Thyroid gland (tissue), 4 donors: ENCODE results near the gene KANSL1. TPM values are rescaled to one million over a fixed set of nuclear protein-coding genes. Genes with fewer than 3 reads are reported as not detected.

Experiments used
- DNase-seq, 2 donors: peaks; one replicate each; pipeline ENCODE4 v3.0.0-alpha.2; 2019
- H3K27ac ChIP-seq, 3 donors: fragments of 200-600 bp; sonication (generic); 1 replicate in 2 of 3; 2 replicates in 1 of 3; pipeline ENCODE4 v1.5.1; 2016 to 2019; ENCODE audit warnings: mild to moderate bottlenecking in 1 of 3, moderate library complexity in 1 of 3
- H3K27me3 ChIP-seq: fragments of 200-600 bp; sonication (generic); one replicate; pipeline ENCODE4 v1.5.1; 2019
- H3K36me3 ChIP-seq, 2 donors: fragments of 200-600 bp; sonication (generic); one replicate each; pipeline ENCODE4 v1.5.1; 2016 to 2019
- H3K4me1 ChIP-seq, 2 donors: fragments of 200-600 bp; sonication (generic); one replicate each; pipeline ENCODE4 v1.5.1; 2017 to 2019
- H3K4me3 ChIP-seq, 3 donors: fragments of 200-600 bp; sonication (generic); replicated peaks in 1 of 3; 1 replicate in 2 of 3; 2 replicates in 1 of 3; pipeline ENCODE4 v1.5.1; 2016; ENCODE audit warnings: mild to moderate bottlenecking in 1 of 3
- H3K9me3 ChIP-seq: fragments of 200-600 bp; sonication (generic); one replicate; pipeline ENCODE4 v1.5.1; 2017
- POLR2A ChIP-seq, 2 donors: fragments of 450-650 bp; IDR thresholded peaks; one replicate each; pipeline ENCODE4 v1.6.1; 2017; ENCODE audit warnings: antibody characterized with exemption in 2 of 2, mild to moderate bottlenecking in 2 of 2, moderate library complexity in 1 of 2
- WGBS, 2 donors: methylation state at CpG; one replicate each; pipeline ENCODE4 v1.1.5; 2017; 5-methylcytosine and 5-hydroxymethylcytosine counted together
- intact Hi-C: fragments of 100-400 bp; cut with DNase I; formaldehyde crosslinking; loops from one replicate; pipeline ENCODE4 v1.15.1; 2023
- total RNA-seq, 4 donors: library from RNA; depleted of rRNA; stranded (reverse); fragments of >200 nt; gene quantifications; one replicate each; pipeline ENCODE4 v1.2.3, GENCODE V29; 2016
- TF ChIP-seq, protein P1 (sequence below), 6 experiments: fragments of 200-600 bp in 3 of 6; fragments of 450-650 bp in 3 of 6; sonication (generic) in 3 of 6; IDR thresholded peaks; one replicate each; pipeline ENCODE4 v1.5.1; 2016 to 2019; ENCODE audit warnings: antibody characterized with exemption in 6 of 6, mild to moderate bottlenecking in 2 of 6, inconsistent platforms in 1 of 6, moderate library complexity in 1 of 6

The KANSL1 gene
- total RNA-seq, 4 donors from 2014 or later = 90.7 to 209 (median 124) TPM

DNA sequence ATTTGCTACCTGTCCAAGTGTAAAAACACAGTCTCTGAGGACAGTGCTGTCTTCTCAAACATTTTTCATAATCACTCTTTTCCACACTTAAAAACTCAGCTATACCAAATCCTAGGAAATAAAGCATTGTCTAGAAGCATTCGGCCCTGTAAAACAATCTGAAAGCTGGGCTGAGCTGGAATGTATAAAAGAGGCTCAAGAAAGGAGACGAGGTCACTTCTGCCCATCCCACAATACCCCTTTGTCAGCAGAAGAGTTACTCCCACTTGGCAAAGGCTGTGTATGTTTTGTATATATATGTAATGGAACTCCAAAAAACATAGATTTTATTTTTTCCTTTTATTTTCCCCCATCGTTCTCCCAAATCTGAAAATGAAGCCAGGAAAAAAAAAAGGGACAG lies 150.3 kb downstream of the KANSL1 start:
- TF ChIP-seq, protein P1, sequence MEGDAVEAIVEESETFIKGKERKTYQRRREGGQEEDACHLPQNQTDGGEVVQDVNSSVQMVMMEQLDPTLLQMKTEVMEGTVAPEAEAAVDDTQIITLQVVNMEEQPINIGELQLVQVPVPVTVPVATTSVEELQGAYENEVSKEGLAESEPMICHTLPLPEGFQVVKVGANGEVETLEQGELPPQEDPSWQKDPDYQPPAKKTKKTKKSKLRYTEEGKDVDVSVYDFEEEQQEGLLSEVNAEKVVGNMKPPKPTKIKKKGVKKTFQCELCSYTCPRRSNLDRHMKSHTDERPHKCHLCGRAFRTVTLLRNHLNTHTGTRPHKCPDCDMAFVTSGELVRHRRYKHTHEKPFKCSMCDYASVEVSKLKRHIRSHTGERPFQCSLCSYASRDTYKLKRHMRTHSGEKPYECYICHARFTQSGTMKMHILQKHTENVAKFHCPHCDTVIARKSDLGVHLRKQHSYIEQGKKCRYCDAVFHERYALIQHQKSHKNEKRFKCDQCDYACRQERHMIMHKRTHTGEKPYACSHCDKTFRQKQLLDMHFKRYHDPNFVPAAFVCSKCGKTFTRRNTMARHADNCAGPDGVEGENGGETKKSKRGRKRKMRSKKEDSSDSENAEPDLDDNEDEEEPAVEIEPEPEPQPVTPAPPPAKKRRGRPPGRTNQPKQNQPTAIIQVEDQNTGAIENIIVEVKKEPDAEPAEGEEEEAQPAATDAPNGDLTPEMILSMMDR (IDR thresholded peaks at IDR 0.05) = no peak
- no peak for TF ChIP-seq POLR2A (IDR thresholded peaks at IDR 0.05)
- WGBS, 2 donors = 64 to 68% methylated on average over 3 of the region's 3 CpGs
- intact Hi-C loops = no loop called here
- Histone ChIP-seq H3K27ac (peak overlapping the region; percentile 13 to 76 (median 70)), H3K9me3 (no peaks in the 10 kb centered on the region), H3K4me1 (peaks cover 65 to 74% of the 10 kb centered on the region in 2 donors), H3K4me3 (no peak overlapping the region), H3K36me3 (peaks cover 11 to 13% of the 10 kb centered on the region in 2 donors), H3K27me3 (no peaks in the 10 kb centered on the region)
- no peak for DNase-seq

DNA sequence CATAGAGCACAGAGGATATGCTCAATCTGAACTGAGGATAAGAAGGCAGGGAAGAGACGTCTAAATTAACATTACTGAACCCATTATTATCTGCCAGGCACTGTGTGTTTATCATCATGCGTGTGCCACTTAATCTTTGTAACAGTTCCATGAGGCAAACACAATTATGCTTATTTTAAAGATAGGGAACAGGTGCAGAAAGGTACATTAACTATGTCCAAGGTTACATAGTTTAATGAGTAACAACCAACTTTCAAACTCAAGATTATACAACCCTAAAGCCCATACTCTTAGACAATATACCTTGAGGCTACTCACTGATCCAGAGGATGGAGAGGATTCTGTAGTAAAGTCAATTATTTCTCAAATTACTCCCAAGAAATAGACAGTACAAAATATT lies 151.0 kb downstream of the KANSL1 start:
- Histone ChIP-seq H3K9me3 (no peaks in the 10 kb centered on the region), H3K36me3 (peaks cover 18 to 20% of the 10 kb centered on the region in 2 donors), H3K27me3 (no peaks in the 10 kb centered on the region), H3K27ac (peak overlapping the region in 2 of 3 donors; percentile 70 to 76), H3K4me1 (peaks cover 67 to 75% of the 10 kb centered on the region in 2 donors), H3K4me3 (no peak overlapping the region)
- no peak for TF ChIP-seq POLR2A (IDR thresholded peaks at IDR 0.05)
- TF ChIP-seq, protein P1 (IDR thresholded peaks at IDR 0.05) = no peak
- no peak for DNase-seq
- 90 to 92% methylated on average over 2 of the region's 2 CpGs for WGBS, 2 donors
- intact Hi-C loops = no loop called here

DNA sequence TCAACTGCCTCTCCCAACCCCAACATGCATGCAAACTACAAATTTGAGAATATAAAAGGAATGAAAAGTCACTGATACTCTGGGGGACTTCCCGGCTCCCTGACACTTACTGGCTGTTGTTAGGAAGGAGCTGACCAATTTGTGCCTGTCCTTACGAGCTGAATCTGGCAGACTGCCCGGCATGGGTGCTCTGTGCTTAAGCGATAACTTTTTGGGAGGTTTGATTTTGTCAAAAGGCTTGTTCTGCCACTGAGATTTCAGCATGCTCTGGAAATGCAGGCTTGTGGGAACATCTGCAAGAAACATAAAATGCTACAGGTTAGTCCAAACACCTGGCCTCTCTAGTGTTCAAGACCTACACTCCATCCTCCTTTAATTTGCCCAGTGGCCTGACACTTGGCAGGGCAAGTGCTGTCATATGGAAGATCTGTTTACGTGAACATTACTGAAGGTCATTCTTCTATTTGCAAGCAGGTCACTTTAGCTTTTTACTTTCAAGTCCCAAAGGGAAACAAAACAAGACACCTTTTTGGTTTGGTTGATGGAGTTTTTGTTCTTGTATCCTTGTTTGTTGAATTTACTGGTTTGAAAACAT lies 153.5 kb downstream of the KANSL1 start:
- peak; percentile 89 for DNase-seq
- no peak overlapping the region for H3K4me3 ChIP-seq
- peaks cover 29 to 37% of the 10 kb centered on the region in 2 donors for H3K36me3 ChIP-seq
- TF ChIP-seq POLR2A (IDR thresholded peaks at IDR 0.05) = no peak
- TF ChIP-seq, protein P1 (IDR thresholded peaks at IDR 0.05) = no peak
- no peaks in the 10 kb centered on the region for H3K27me3 ChIP-seq
- 27 to 31% methylated on average over 5 of the region's 5 CpGs for WGBS, 2 donors
- peak overlapping the region in 2 of 3 donors; percentile 57 to 58 for H3K27ac ChIP-seq
- peaks cover 42 to 49% of the 10 kb centered on the region in 2 donors for H3K4me1 ChIP-seq
- no peaks in the 10 kb centered on the region for H3K9me3 ChIP-seq
- intact Hi-C loops = loop anchor here (5.0 kb wide), 1 partner anchor 153 kb away; the partner anchor contains the start of gene KANSL1

DNA sequence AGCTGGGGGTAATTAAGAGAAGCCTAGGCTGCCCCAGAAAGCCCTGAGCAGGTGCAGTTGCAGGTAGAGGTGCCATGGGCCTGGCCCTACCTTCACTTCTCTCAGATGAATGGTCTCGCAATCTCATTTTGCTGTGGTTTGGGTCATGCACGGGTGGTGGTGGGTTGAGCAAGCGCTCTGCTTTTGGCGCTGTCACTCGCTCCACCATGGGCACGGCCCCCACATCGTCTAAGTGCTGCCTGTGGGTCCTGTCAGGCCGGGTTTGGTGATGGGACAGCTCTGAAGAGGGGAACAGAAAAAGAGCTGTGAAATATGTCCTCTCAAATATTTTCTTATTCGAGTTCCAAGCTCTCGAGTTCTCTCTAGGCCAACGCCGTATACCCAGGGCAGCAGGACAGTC lies 154.3 kb downstream of the KANSL1 start:
- WGBS, 2 donors = 79 to 84% methylated on average over 12 of the region's 12 CpGs
- peaks cover 34 to 40% of the 10 kb centered on the region in 2 donors for H3K36me3 ChIP-seq
- no peak for TF ChIP-seq POLR2A (IDR thresholded peaks at IDR 0.05)
- TF ChIP-seq, protein P1 (IDR thresholded peaks at IDR 0.05) = no peak

DNA sequence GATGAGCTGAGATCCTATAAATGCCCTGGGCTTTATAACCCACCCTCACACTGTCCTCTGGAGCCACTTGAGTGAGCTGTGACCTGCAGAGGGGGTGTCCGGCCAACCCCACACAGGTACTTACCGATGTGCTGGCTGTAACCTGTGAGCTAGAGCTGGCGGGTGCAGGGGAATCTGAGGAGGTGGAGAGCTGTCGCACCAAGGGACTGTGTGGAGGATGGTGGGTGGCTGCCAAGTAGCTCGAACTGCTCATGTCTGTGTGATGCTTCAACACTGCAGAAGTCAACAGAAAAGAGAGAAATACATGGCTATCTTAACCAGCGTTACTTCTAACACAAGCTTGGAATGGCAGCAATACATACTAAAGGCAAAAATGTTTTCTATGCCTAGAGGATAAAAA lies 154.8 kb downstream of the KANSL1 start:
- intact Hi-C loops = loop anchor here (5.0 kb wide), 1 partner anchor 154 kb away; the partner anchor contains the start of gene KANSL1
- H3K4me3 ChIP-seq = no peak overlapping the region
- peak overlapping the region in 2 of 3 donors; percentile 57 to 58 for H3K27ac ChIP-seq
- peaks cover 33 to 40% of the 10 kb centered on the region in 2 donors for H3K4me1 ChIP-seq
- H3K9me3 ChIP-seq = no peaks in the 10 kb centered on the region
- WGBS, 2 donors = 54 to 58% methylated on average over 6 of the region's 6 CpGs
- H3K36me3 ChIP-seq = peaks cover 39 to 45% of the 10 kb centered on the region in 2 donors
- TF ChIP-seq POLR2A (IDR thresholded peaks at IDR 0.05) = no peak
- TF ChIP-seq, protein P1 (IDR thresholded peaks at IDR 0.05) = no peak
- no peaks in the 10 kb centered on the region for H3K27me3 ChIP-seq
- DNase-seq = peak; percentile 85 to 87

More for the DNA sequence above, 154.3 kb downstream of the KANSL1 start:
- Histone ChIP-seq H3K4me1 (peaks cover 34 to 42% of the 10 kb centered on the region in 2 donors), H3K27me3 (no peaks in the 10 kb centered on the region), H3K9me3 (no peaks in the 10 kb centered on the region), H3K27ac (peak overlapping the region in 2 of 3 donors; percentile 57 to 58), H3K4me3 (no peak overlapping the region)
- DNase-seq = no peak
- intact Hi-C loops = loop anchor here (5.0 kb wide), 1 partner anchor 153 kb away; the partner anchor contains the start of gene KANSL1
